Endothelial cell of umbilical vein (primary cell): Measurements from ENCODE around the gene APOBEC4. TPM values are rescaled to one million over a fixed set of nuclear protein-coding genes. Genes with fewer than 3 reads are reported as not detected.

Source experiments
- BruUV-seq: library from RNA; stranded (reverse); fragments of 400-500 nt; replicated peaks from 2 replicates; lab custom pipeline; 2021; lab: Mats Ljungman, UMichigan
- CTCF ChIA-PET: fragments of 300-600, 350-600 bp; sonication (Branson Sonifier 250); formaldehyde crosslinking; loops from one replicate; lab custom pipeline; 2021; ENCODE audit warnings: antibody characterized with exemption, inconsistent platforms; lab: Charles Lee
- POLR2A ChIA-PET: fragments of 300-600, 350-600 bp; sonication (Branson Sonifier 250); formaldehyde crosslinking; loops from one replicate; lab custom pipeline; 2021; ENCODE audit warnings: antibody characterized with exemption, inconsistent platforms; lab: Charles Lee
- DNase-seq: peaks from one replicate; pipeline ENCODE4 v3.0.0-alpha.2; 2011; ENCODE audit warnings: low read depth, low spot score
- FAIRE-seq: peaks from 2 replicates; lab custom pipeline; 2011; peaks lifted over from hg19 to GRCh38; lab: Jason Lieb, UNC
- H2AFZ ChIP-seq: 2 replicates; pipeline ENCODE4 v1.6.0; 2012; ENCODE audit warnings: low read depth, low read length, control low read depth, inconsistent platforms
- H3K27ac ChIP-seq: 2 replicates; pipeline ENCODE4 v1.5.1; 2011; ENCODE audit warnings: low read depth, mild to moderate bottlenecking, control low read depth, low read length, moderate library complexity; ENCODE audit not compliant: insufficient read depth
- H3K27me3 ChIP-seq, 2 experiments: 2 replicates each; pipeline versions ENCODE4 v1.6.0 to v1.6.1; 2011; ENCODE audit warnings: low read length in 2 of 2, mixed read lengths in 1 of 2; ENCODE audit not compliant: control insufficient read depth in 2 of 2, insufficient read depth in 2 of 2
- H3K36me3 ChIP-seq, 2 experiments: 2 replicates in 1 of 2; 3 replicates in 1 of 2; pipeline ENCODE4 v1.5.1; 2011; ENCODE audit warnings: low read length in 2 of 2, mild to moderate bottlenecking in 1 of 2, moderate library complexity in 1 of 2; ENCODE audit not compliant: control insufficient read depth in 2 of 2, insufficient read depth in 2 of 2; ENCODE audit errors: extremely low read depth in 1 of 2
- H3K4me1 ChIP-seq: 3 replicates; pipeline ENCODE4 v1.5.1; 2011; ENCODE audit warnings: mild to moderate bottlenecking, low read length; ENCODE audit not compliant: control insufficient read depth, insufficient read depth; ENCODE audit errors: extremely low read depth
- H3K4me2 ChIP-seq: 2 replicates; pipeline ENCODE4 v1.6.1; 2011; ENCODE audit warnings: low read length, control low read depth, mixed read lengths; ENCODE audit not compliant: insufficient read depth
- H3K4me3 ChIP-seq, 3 experiments: fragments of 200-600 bp in 1 of 3; sonication (generic), shearing (Covaris generic) in 1 of 3; replicated peaks in 1 of 3; 2 replicates each; pipeline ENCODE4 v1.5.1; 2011 to 2016; ENCODE audit warnings: control low read depth in 3 of 3, low read length in 3 of 3, mild to moderate bottlenecking in 2 of 3, inconsistent platforms in 1 of 3, low read depth in 1 of 3, moderate library complexity in 1 of 3; ENCODE audit not compliant: insufficient read depth in 1 of 3
- H3K79me2 ChIP-seq: 2 replicates; pipeline ENCODE4 v1.6.0; 2012; ENCODE audit warnings: low read length, inconsistent platforms; ENCODE audit not compliant: control insufficient read depth, insufficient read depth
- H3K9ac ChIP-seq: replicated peaks from 2 replicates; pipeline ENCODE3; 2011; ENCODE audit warnings: low read length, control low read depth; ENCODE audit not compliant: insufficient read depth; ENCODE audit errors: extremely low read depth
- H3K9me1 ChIP-seq: replicated peaks from 3 replicates; pipeline ENCODE4 v1.6.0; 2011; ENCODE audit warnings: mild to moderate bottlenecking, low read length; ENCODE audit not compliant: control insufficient read depth, insufficient read depth; ENCODE audit errors: extremely low read depth
- H3K9me3 ChIP-seq: replicated peaks from 2 replicates; pipeline ENCODE4 v1.5.1; 2012; ENCODE audit warnings: low read length, inconsistent platforms; ENCODE audit not compliant: control insufficient read depth, insufficient read depth
- H4K20me1 ChIP-seq: replicated peaks from 2 replicates; pipeline ENCODE3; 2011; ENCODE audit warnings: mild to moderate bottlenecking, low read length; ENCODE audit not compliant: control insufficient read depth, insufficient read depth; ENCODE audit errors: extremely low read depth
- EZH2 ChIP-seq: IDR thresholded peaks from 2 replicates; pipeline ENCODE4 v1.6.1; 2012; ENCODE audit warnings: borderline replicate concordance, low read depth, mild to moderate bottlenecking, moderate library complexity, low read length, inconsistent platforms; ENCODE audit not compliant: severe bottlenecking
- GATA2 ChIP-seq: IDR thresholded peaks from 2 replicates; pipeline ENCODE4 v1.7.0; 2011; ENCODE audit warnings: low read depth, mild to moderate bottlenecking, moderate library complexity, mixed read lengths, low read length; ENCODE audit not compliant: insufficient read length, insufficient read depth
- JUN ChIP-seq: IDR thresholded peaks from 2 replicates; pipeline ENCODE4 v1.6.1; 2011; ENCODE audit warnings: borderline replicate concordance, low read depth; ENCODE audit not compliant: insufficient read length, insufficient read depth
- MYC ChIP-seq: IDR thresholded peaks from one replicate; pipeline ENCODE4 v1.6.1; 2011; ENCODE audit warnings: mild to moderate bottlenecking, low read depth, low read length
- POLR2AphosphoS5 ChIP-seq: IDR thresholded peaks from 2 replicates; pipeline ENCODE4 v1.6.1; 2012; ENCODE audit warnings: low read depth, mild to moderate bottlenecking, control low read depth, low read length, moderate library complexity; ENCODE audit not compliant: insufficient read depth
- dilution Hi-C: fragments of 300-500 bp; cut with MboI; formaldehyde crosslinking; loops from one replicate; pipeline ENCODE4 v1.15.0; 2019; ENCODE audit warnings: low sequenced_read_pairs; ENCODE audit not compliant: extremely low pct_ligation_motif_present
- intact Hi-C: fragments of 100-400 bp; cut with micrococcal nuclease; formaldehyde crosslinking; loops from one replicate; pipeline ENCODE4 v1.10.0; 2022
- polyA plus RNA-seq, 4 experiments: library from polyadenylated mRNA; depleted of rRNA in 3 of 4; stranded (reverse) in 3 of 4; unstranded in 1 of 4; fragments of >200 nt; gene quantifications; 2 replicates each; pipeline versions ENCODE4 v1.2.1 to v1.2.3, GENCODE V29; 2011 to 2012; ENCODE audit warnings: missing spikeins in 1 of 4
- total RNA-seq: library from RNA; stranded (reverse); gene quantifications from 2 replicates; pipeline ENCODE4 v1.2.3, GENCODE V29; 2021
- TF ChIP-seq, protein P1 (sequence below), 2 donors: IDR thresholded peaks; 1 replicate in 1 of 2; 2 replicates in 1 of 2; pipeline ENCODE4 v1.5.1; 2011; ENCODE audit warnings: low read length in 2 of 2, mild to moderate bottlenecking in 2 of 2, moderate library complexity in 2 of 2, control low read depth in 1 of 2, inconsistent platforms in 1 of 2, low read depth in 1 of 2; ENCODE audit not compliant: insufficient read depth in 1 of 2; ENCODE audit errors: extremely low read depth in 1 of 2
- TF ChIP-seq, protein P2 (sequence below): IDR thresholded peaks from 2 replicates; pipeline ENCODE4 v1.6.1; 2011; ENCODE audit not compliant: insufficient read depth, insufficient read length

APOBEC4 gene
- total and polyA plus RNA-seq, 2 donors (not counting 3 experiments of a cell fraction or from before 2014, with no cell fraction given), result not detected

- Histone ChIP-seq H3K27me3 (no peaks in the 10 kb centered on the region), H3K4me3 (peak overlapping the region; percentile 93 to 100 (median 99)), H4K20me1 (peaks cover 4% of the 10 kb centered on the region), H3K4me1 (peaks cover 32% of the 10 kb centered on the region), H3K79me2 (peaks cover 48% of the 10 kb centered on the region), H3K4me2 (peak overlapping the region; percentile 94), H3K9me1 (no peaks in the 10 kb centered on the region), H3K27ac (peak overlapping the region; percentile 67), H2AFZ (peak overlapping the region; percentile 10), H3K36me3 (peaks cover 5 to 6% of the 10 kb centered on the region in 2 experiments), H3K9me3 (no peaks in the 10 kb centered on the region), H3K9ac (peak overlapping the region; percentile 97)
- ChIA-PET POLR2A (interaction anchor here (0.7 kb wide), 1 partner anchor 1065 kb away, joined by 4 read pairs; no protein-coding TSS in a partner anchor), CTCF (interaction anchor here (0.6 to 5.6 kb wide), 4 partner anchors 17 to 280 kb away, joined by 3 to 46 read pairs (median 8); no protein-coding TSS in a partner anchor)
- dilution Hi-C loops (no loop called here), intact Hi-C loops (loop anchor here (1.0 to 10.0 kb wide), 6 partner anchors 164 to 1740 kb away; partner anchors contain the start of genes RGL1 and TSEN15)
- FAIRE-seq (no peak), DNase-seq (no peak)
- TF ChIP-seq, protein P1, sequence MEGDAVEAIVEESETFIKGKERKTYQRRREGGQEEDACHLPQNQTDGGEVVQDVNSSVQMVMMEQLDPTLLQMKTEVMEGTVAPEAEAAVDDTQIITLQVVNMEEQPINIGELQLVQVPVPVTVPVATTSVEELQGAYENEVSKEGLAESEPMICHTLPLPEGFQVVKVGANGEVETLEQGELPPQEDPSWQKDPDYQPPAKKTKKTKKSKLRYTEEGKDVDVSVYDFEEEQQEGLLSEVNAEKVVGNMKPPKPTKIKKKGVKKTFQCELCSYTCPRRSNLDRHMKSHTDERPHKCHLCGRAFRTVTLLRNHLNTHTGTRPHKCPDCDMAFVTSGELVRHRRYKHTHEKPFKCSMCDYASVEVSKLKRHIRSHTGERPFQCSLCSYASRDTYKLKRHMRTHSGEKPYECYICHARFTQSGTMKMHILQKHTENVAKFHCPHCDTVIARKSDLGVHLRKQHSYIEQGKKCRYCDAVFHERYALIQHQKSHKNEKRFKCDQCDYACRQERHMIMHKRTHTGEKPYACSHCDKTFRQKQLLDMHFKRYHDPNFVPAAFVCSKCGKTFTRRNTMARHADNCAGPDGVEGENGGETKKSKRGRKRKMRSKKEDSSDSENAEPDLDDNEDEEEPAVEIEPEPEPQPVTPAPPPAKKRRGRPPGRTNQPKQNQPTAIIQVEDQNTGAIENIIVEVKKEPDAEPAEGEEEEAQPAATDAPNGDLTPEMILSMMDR (IDR thresholded peaks at IDR 0.05; ENCODE audit: extremely low read depth in 1 of 2, insufficient read depth in 1 of 2, low read depth in 1 of 2, low read length in 2 of 2), result no peak
- no peak for TF ChIP-seq MYC
- TF ChIP-seq, protein P2, sequence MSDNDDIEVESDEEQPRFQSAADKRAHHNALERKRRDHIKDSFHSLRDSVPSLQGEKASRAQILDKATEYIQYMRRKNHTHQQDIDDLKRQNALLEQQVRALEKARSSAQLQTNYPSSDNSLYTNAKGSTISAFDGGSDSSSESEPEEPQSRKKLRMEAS, result no peak
- no peak for TF ChIP-seq JUN
- TF ChIP-seq EZH2, result no peak
- no peak for TF ChIP-seq POLR2AphosphoS5
- no peak for TF ChIP-seq GATA2
- BruUV-seq, result TSS peak; percentile 35
Measured at GRCh38 chr1:183635099-183635605, 18.0 kb downstream of the APOBEC4 start.
